Sigmoid colon (tissue), 7 donors: ENCODE measurements around the gene RUNX1. TPM values are rescaled to one million over a fixed set of nuclear protein-coding genes. Genes with fewer than 3 reads are reported as not detected.

Experiments used
- DNase-seq: peaks from one replicate; pipeline ENCODE4 v3.0.0-alpha.2; 2019
- H3K27ac ChIP-seq, 4 donors: fragments of 200-600 bp; sonication (generic); one replicate each; pipeline ENCODE4 v1.5.1; 2016 to 2019; ENCODE audit warnings: mild to moderate bottlenecking in 1 of 4
- H3K27me3 ChIP-seq, 3 donors: fragments of 200-600 bp; sonication (generic); one replicate each; pipeline ENCODE4 v1.5.1; 2019; ENCODE audit warnings: mild to moderate bottlenecking in 1 of 3
- H3K36me3 ChIP-seq, 4 donors: fragments of 200-600 bp; sonication (generic); one replicate each; pipeline ENCODE4 v1.5.1; 2016 to 2019
- H3K4me1 ChIP-seq, 4 donors: fragments of 200-600 bp; sonication (generic); one replicate each; pipeline ENCODE4 v1.5.1; 2017 to 2019
- H3K4me3 ChIP-seq, 4 donors: fragments of 200-600 bp; sonication (generic); one replicate each; pipeline ENCODE4 v1.5.1; 2017 to 2019; ENCODE audit warnings: mild to moderate bottlenecking in 2 of 4, moderate library complexity in 1 of 4
- H3K9me3 ChIP-seq, 4 donors: fragments of 200-600 bp in 3 of 4; sonication (generic) in 3 of 4; one replicate each; pipeline versions ENCODE4 v1.5.1 to v1.6.1; 2013 to 2019
- CTCF ChIP-seq, 4 experiments: fragments of 450-650 bp in 3 of 4; fragments of 200-600 bp in 1 of 4; IDR thresholded peaks; one replicate each; pipeline ENCODE4 v1.5.1; 2016 to 2019; ENCODE audit warnings: antibody characterized with exemption in 4 of 4, mild to moderate bottlenecking in 3 of 4, moderate library complexity in 2 of 4
- EP300 ChIP-seq, 4 donors: sonication (generic); formaldehyde crosslinking; IDR thresholded peaks; one replicate each; pipeline ENCODE4 v1.6.1; 2017; ENCODE audit warnings: antibody characterized with exemption in 4 of 4
- POLR2A ChIP-seq, 2 donors: fragments of 450-650 bp; IDR thresholded peaks; one replicate each; pipeline ENCODE4 v1.6.1; 2016; ENCODE audit warnings: antibody characterized with exemption in 2 of 2, mild to moderate bottlenecking in 2 of 2, moderate library complexity in 2 of 2
- POLR2AphosphoS5 ChIP-seq, 4 donors: sonication (generic); formaldehyde crosslinking; IDR thresholded peaks; one replicate each; pipeline ENCODE4 v1.6.1; 2017; ENCODE audit warnings: antibody characterized with exemption in 4 of 4
- WGBS, 2 donors: extraction: QIAGEN DNeasy Blood & Tissue Kit; methylation state at CpG; one replicate each; pipeline ENCODE4 v1.1.7; 2013; 5-methylcytosine and 5-hydroxymethylcytosine counted together
- intact Hi-C: fragments of 100-400 bp; cut with DNase I; formaldehyde crosslinking; loops from one replicate; pipeline ENCODE4 v1.15.1; 2023
- polyA plus RNA-seq, 3 donors: library from polyadenylated mRNA; stranded (reverse); fragments of 200-250 nt; gene quantifications; one replicate each; pipeline ENCODE4 v1.2.3, GENCODE V29; 2013
- total RNA-seq, 4 donors: library from RNA; depleted of rRNA; stranded (reverse); fragments of >200 nt; gene quantifications; one replicate each; pipeline ENCODE4 v1.1.0, GENCODE V29; 2016
- donor health status: healthy with polysubstance abuse.
- donor health status: Bipolar disorder and iron deficiency.
- donor health status: healthy.

Gene RUNX1
- total and polyA plus RNA-seq, 7 donors, result 2.8 to 23.3 (median 7.5) TPM

- Histone ChIP-seq H3K27ac (no peak overlapping the region), H3K9me3 (no peaks in the 10 kb centered on the region), H3K36me3 (no peaks in the 10 kb centered on the region), H3K4me3 (no peak overlapping the region), H3K27me3 (no peaks in the 10 kb centered on the region), H3K4me1 (no peaks in the 10 kb centered on the region)
- 52 to 71% methylated on average over 6 of the region's 6 CpGs for WGBS, 2 donors
- intact Hi-C loops, result no loop called here
- no peak for TF ChIP-seq POLR2A (IDR thresholded peaks at IDR 0.05)
- TF ChIP-seq CTCF (IDR thresholded peaks at IDR 0.05), result no peak
- no peak for TF ChIP-seq POLR2AphosphoS5 (IDR thresholded peaks at IDR 0.05)
- no peak for TF ChIP-seq EP300 (IDR thresholded peaks at IDR 0.05)
- DNase-seq, result no peak
Observed at GRCh38 chr21:34926803-34927467, 122.2 kb downstream of the RUNX1 start.

GRCh38 chr21:34925597-34925996 lies 123.5 kb downstream of the RUNX1 start:
- no peaks in the 10 kb centered on the region for H3K27me3 ChIP-seq

GRCh38 chr21:34924771-34925419 lies 124.2 kb downstream of the RUNX1 start:
- DNase-seq, result no peak
- H3K4me1 ChIP-seq, result no peaks in the 10 kb centered on the region
- no peaks in the 10 kb centered on the region for H3K36me3 ChIP-seq
- H3K27ac ChIP-seq, result no peak overlapping the region
- H3K4me3 ChIP-seq, result no peak overlapping the region
- intact Hi-C loops, result no loop called here
- no peaks in the 10 kb centered on the region for H3K9me3 ChIP-seq
- 58 to 87% methylated on average over 1 of the region's 1 CpG for WGBS, 2 donors
- no peak for TF ChIP-seq POLR2A (IDR thresholded peaks at IDR 0.05)
- no peak for TF ChIP-seq POLR2AphosphoS5 (IDR thresholded peaks at IDR 0.05)
- TF ChIP-seq CTCF (IDR thresholded peaks at IDR 0.05), result no peak
- TF ChIP-seq EP300 (IDR thresholded peaks at IDR 0.05), result no peak
- no peaks in the 10 kb centered on the region for H3K27me3 ChIP-seq

More at GRCh38 chr21:34925597-34925996, 123.5 kb downstream of the RUNX1 start:
- Histone ChIP-seq H3K27ac (no peak overlapping the region), H3K4me3 (no peak overlapping the region), H3K36me3 (no peaks in the 10 kb centered on the region), H3K4me1 (no peaks in the 10 kb centered on the region), H3K9me3 (no peaks in the 10 kb centered on the region)
- no peak for TF ChIP-seq CTCF (IDR thresholded peaks at IDR 0.05)
- TF ChIP-seq POLR2A (IDR thresholded peaks at IDR 0.05), result no peak
- no peak for TF ChIP-seq EP300 (IDR thresholded peaks at IDR 0.05)
- TF ChIP-seq POLR2AphosphoS5 (IDR thresholded peaks at IDR 0.05), result no peak
- no peak for DNase-seq
- WGBS, 2 donors, result 67 to 81% methylated on average over 4 of the region's 4 CpGs
- intact Hi-C loops, result no loop called here

- no peak for TF ChIP-seq EP300 (IDR thresholded peaks at IDR 0.05)
- TF ChIP-seq CTCF (IDR thresholded peaks at IDR 0.05), result no peak
- no peak for TF ChIP-seq POLR2A (IDR thresholded peaks at IDR 0.05)
- TF ChIP-seq POLR2AphosphoS5 (IDR thresholded peaks at IDR 0.05), result no peak
- no peak for DNase-seq
- Histone ChIP-seq H3K36me3 (no peaks in the 10 kb centered on the region), H3K27ac (no peak overlapping the region), H3K4me1 (no peaks in the 10 kb centered on the region), H3K27me3 (no peaks in the 10 kb centered on the region), H3K4me3 (no peak overlapping the region), H3K9me3 (no peaks in the 10 kb centered on the region)
- WGBS, 2 donors, result 93 to 94% methylated on average over 3 of the region's 3 CpGs
- intact Hi-C loops, result no loop called here
Observed at GRCh38 chr21:34924194-34924593, 124.9 kb downstream of the RUNX1 start.
